Measurements from ENCODE around the gene GRXCR2.
"Not testable (repeated sequence)": the region's sequence is repeated elsewhere in the genome, so short reads cannot be mapped to it uniquely, and the experiment has no call there.

GRXCR2 gene, protein sequence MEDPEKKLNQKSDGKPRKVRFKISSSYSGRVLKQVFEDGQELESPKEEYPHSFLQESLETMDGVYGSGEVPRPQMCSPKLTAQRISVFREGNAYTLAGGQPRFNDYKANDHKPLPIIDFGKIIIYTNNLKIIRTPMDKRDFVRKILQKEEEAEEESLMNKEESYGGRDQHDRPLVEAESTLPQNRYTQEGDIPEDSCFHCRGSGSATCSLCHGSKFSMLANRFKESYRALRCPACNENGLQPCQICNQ

GRCh38 chr5:145872914-145873313 is at the start of gene GRXCR2:
GRXCR2 (minus strand) TSS chr5:145873014; CDS start chr5:145872968, 46 bp downstream.
- no peak for DNase-seq

- no peak for DNase-seq
Measured at GRCh38 chr5:145922059-145922458, 49.2 kb upstream of the GRXCR2 start.

- no peak for DNase-seq
Measured at GRCh38 chr5:145921211-145921610, 48.4 kb upstream of the GRXCR2 start.

DNA sequence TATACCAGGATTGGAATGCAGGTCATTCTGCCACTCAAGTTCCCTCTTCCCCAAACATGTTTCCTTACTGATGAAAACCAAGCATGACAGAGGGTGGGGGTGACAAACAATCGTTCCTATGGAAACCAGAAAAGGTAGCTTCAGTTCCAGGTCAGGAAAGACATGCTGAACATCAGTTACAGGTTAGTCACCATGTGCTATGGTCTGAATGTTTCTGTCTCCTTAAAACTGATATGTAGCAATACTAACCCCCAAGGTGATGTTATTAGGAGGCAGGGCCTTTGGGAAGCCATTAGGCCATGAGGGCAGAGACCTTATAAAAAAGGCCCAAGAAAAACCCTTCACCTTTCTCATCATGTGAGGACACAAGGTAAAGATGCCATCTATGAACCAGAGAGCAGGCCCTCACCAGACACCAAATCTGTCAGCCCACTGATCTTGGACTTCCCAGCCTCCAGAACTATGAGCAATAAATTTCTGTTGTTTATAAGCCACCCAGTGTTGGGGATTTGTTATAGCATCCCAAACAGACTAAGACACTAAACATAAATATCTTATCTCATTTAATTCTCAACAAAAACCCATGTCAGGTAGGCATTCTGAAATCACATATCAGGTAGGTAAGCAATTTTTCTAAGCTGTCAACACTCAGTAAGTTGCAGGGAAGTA is 47.9 kb upstream of the GRXCR2 start:
- DNase-seq, result no peak

DNA sequence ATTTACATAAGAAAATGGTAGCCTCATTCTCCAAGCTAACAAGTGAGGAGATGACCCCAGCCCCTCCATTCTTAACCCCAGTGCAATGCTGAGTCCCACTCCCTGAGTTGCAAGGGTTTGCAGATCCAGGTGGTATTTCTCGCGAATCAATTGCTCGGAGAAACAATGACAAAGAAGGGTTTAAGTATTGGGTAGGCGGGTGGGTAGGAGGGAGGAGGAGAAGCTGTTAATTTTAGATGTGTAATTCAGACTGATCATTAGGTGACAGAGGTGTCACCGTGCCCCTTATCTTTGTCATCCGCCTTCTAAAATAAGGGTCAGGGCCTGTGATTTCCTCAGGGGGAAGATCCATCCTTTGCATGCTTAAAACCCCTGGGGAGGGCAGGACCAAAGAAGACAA is 46.6 kb upstream of the GRXCR2 start:
- no peak for DNase-seq

GRCh38 chr5:145918397-145918796 is 45.6 kb upstream of the GRXCR2 start:
- no peak for DNase-seq

DNA sequence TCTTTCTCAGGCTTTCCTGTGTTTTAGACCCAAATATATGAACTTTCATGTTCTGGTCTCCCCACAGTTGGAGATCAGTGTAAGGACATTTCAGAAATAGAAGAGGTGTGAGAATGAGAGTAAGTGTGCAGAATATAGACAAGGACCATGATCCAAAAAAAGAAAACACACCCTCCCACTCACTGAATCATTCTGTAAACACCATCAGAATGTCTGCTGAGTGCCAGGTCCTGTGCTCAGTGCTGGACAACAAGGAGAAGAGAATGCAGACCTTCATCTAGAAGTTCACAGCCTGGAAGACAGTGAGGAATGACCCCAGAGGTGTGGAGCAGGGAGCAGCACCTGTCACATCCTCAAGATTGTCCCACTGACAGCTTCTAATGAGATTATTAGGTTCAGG is 44.5 kb upstream of the GRXCR2 start:
- DNase-seq, result no peak

GRCh38 chr5:145915970-145916638 is 43.3 kb upstream of the GRXCR2 start:
- no peak for DNase-seq

DNA sequence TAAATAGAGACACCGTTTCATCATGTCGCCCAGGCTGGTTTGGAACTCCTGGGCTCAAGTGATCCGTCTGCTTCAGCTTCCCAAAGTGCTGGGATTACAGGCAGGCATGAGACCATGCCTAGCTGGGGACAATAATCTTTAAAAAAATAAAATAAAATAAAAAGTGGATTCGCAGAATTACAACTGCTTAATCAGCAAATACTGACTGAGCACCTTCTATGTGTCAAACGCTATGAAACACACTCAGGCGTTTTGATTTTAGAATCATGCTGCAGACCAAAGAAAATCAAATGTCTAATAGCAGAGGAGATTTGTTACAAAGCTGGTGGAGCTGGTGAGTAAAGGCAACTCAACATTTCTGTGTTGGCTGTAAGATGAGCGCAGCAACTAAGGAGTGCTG is 40.9 kb upstream of the GRXCR2 start:
- no peak for DNase-seq

DNA sequence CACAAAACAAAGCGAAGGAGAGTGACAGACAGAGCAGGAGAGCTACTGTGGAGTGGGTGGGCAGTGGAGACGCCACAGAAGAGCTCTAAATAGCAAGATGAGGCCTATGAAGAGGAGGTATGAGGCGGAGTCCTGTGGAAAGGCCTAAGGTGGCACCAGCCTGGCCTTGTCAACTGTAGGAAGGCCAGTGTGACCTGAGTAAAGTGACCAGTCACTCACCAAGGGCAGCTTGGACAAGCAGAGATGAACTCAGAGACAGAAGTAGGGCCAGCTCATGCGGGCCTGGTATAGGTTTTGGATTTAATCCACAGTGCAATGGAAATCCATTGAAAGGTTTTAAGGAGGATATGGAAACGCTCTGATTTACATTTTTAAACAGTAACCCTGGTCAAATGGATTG is 39.8 kb upstream of the GRXCR2 start:
- no peak for DNase-seq

- no peak for DNase-seq
Measured at GRCh38 chr5:145912019-145912418, 39.2 kb upstream of the GRXCR2 start.

DNA sequence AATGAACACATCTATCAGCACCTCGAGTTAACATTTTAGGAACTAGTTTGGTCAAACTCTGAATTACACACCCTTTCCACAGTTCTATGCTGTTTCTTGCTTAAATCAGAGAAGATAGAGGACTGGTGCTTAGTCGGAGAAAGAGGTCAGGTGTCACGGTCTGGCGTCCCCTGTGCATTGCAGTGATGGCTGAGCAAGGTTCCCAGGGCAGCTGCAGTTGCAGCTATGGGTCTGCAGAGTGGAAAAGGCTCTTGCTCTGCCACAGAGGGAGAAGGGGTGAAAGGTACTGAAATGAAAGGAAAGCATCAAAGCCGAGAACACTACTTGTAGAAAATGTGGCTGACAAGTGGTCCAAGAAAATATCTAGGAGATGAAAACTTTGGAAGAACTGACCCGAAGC is 38.4 kb upstream of the GRXCR2 start:
- no peak for DNase-seq

DNA sequence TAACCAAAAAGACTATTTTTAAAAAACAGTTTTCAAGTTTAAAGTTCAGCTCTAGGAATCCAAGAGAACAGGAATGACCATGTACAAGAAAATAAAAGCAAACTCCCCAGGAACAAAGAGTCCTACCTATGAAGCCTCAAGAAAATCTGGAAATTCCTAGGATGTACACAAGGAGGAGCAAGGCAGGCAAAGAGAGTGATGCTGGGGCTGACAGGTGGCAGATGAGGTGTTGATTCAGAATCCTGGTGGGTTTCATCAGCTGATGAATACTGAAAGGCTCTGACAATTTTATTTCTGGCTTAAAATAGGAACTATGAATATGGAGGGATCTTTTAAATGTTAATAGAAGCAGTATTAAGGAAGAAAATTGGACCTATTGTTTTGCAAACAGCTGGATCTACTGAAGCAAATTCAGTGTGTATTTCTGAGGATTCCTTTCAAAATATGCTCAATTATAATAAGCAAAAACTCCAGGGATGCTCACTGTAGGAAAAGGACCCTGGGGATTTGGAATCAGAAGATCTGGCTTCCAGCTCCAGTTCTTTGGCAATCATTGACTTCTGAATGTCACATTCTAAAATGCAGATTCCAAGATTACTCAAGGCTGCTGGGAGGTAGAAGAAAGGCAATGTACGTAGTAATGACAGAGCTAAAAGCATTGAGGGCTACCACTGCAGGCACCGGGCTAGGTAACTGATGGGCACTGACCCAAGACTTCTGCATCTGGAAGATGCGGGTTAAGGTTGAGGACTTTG is 35.6 kb upstream of the GRXCR2 start:
- no peak for DNase-seq

- no peak for DNase-seq
Measured at GRCh38 chr5:145906401-145906800, 33.6 kb upstream of the GRXCR2 start.

DNA sequence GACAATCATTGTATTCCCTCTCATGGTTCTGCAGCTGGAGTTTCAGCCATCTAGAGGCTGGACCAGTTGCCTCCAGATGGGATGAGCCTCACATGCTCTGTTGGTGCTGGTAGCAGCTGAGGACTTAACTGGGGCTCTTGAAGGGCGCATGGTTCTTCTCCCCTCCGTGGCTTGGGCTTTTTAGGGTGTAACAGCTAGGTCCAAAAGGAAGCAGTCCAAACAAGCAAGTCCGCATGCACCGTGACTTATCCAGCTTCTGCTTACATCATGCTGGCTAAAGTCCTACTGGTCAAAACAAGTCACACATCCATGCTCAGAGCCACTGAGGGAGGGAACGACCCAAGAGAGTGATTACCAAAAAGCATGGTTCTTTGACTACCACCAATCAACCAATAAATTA is 31.9 kb upstream of the GRXCR2 start:
- DNase-seq, result no peak

DNA sequence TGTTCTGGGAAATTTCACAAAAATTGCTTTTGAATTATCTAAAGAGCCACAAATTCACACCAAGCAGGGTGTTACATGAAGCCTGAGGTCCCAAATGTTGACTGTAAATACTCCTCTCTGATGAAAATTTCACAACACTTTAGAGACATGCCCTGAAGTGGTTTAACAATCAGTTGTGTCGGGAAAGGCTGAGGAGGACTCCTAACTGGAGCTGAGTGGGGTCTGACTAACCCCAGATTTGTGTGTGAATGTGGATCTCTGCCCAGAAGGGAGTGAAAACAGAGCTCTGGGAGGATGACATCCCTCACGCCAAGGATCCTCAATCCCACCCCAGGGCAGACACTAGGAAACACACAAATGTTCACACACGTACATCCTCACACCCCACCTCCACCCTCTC is 31.1 kb upstream of the GRXCR2 start:
- DNase-seq, result no peak

- DNase-seq, result no peak
Measured at GRCh38 chr5:145903113-145903512, 30.3 kb upstream of the GRXCR2 start.

DNA sequence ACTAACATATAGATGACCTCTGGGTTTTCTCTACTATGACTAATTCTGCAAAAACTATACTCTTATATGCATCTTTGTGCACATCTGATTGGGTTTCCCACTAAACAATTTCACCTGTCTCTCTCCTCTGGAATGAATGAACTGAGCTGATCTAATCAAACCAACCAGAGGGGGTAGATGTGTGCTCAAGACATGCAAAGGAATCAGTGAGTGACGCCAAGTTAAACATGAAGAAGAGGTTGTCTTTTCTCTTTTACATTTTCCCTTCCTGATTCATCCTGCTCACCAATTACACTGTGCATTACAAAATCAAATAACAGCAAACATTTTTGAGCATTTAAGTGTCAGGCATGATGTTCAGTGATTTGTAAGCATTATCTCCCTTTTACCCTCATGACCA is 29.6 kb upstream of the GRXCR2 start:
- no peak for DNase-seq

- no peak for DNase-seq
Measured at GRCh38 chr5:145898171-145898570, 25.4 kb upstream of the GRXCR2 start.

DNA sequence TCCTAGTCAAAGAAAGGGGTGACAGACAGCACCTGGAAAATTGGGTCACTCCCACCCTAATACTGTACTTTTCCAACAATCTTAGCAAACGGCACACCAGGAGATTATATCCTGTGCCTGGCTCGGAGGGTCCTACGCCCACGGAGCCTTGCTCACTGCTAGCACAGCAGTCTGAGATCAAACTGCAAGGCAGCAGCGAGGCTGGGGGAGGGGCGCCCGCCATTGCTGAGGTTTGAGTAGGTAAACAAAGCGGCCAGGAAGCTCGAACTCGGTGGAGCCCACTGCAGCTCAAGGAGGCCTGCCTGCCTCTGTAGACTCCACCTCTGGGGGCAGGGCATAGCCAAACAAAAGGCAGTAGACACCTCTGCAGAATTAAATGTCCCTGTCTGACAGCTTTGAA is 18.6 kb upstream of the GRXCR2 start:
- DNase-seq, result not testable (repeated sequence)

DNA sequence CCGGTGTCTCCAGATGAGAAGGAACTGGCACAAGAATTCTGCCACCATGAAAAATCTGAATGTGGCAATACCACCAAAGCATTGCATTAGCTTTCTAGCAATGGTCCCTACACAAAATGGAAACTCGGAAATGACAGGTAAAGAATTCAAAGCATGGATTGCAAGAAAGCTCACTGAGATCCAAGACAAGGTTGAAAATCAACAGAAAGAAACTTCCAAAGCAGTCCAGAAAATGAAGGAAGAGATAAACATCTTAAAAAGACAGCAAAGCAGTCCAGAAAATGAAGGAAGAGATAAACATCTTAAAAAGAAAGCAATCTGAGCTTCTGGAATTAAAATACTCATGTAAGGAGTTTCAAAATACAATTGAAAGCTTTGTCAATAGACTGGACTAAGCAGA is 16.8 kb upstream of the GRXCR2 start:
- DNase-seq, result no peak

DNA sequence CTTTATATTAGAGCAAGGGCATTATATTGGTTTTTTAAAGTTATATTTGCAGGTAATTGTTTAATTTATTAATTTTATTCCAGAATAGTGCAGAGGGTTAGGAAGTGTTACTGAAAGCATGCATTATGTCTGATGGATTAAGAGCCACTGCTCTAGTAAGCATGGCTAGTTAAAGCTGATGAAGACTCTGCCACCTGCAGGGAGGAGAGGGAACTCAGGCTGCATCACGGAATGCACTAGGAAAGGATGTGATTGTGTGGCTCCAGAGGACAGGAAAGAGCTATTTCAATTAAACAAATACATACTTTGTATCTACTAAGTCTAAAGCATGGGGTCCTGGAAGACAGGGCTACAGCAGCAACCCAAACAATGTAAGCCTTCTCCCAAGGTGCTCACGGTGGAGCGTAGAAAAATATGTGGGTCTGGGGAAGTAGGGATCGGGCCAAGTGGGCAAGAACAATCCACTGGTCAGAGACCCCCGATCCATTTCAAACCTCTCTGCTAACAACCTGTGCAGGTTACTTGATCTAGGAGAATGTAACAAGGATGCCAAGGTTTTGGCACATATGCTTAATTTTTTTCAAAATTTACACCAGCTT is 15.3 kb upstream of the GRXCR2 start:
- DNase-seq, result no peak

DNA sequence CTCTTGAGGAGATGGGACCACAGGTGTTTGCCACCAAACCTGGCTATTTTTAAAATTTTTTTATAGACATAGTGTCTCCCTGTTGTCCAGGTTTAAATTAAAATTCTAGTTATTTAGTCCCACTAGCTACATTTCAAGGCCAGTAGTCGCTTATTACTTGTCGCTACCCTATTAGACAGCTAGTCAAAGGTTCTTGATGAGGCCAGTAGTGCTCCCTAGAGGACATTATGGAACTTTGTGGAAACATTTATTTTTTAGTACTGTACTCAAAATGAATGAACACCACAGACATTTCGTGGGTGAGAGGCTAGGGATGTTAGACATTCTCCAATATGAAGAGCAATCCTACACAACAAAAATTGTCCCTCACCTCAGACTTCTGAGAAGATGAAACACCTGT is 14.4 kb upstream of the GRXCR2 start:
- no peak for DNase-seq
